HepG2 (cell line): ENCODE data around the gene PRCD. TPM values are rescaled to one million over a fixed set of nuclear protein-coding genes. Genes with fewer than 3 reads are reported as not detected.

Experiments
- AHDC1 ChIP-seq: sonication (generic); formaldehyde crosslinking; IDR thresholded peaks from 2 replicates; pipeline ENCODE4 v1.5.1; 2020; ENCODE audit warnings: mild to moderate bottlenecking, missing genetic modification reagents, borderline replicate concordance
- ARNTL ChIP-seq: sonication (generic); formaldehyde crosslinking; IDR thresholded peaks from 2 replicates; pipeline ENCODE4 v1.4.0; 2020; ENCODE audit warnings: mild to moderate bottlenecking, missing genetic modification reagents
- ATAD3A ChIP-seq: sonication (generic); formaldehyde crosslinking; IDR thresholded peaks from 2 replicates; pipeline ENCODE4 v1.4.0; 2020; ENCODE audit warnings: missing genetic modification reagents
- ATF7-NPFF ChIP-seq: sonication (generic); formaldehyde crosslinking; IDR thresholded peaks from 2 replicates; pipeline ENCODE4 v1.8.1; 2023; ENCODE audit warnings: mild to moderate bottlenecking, low read depth, missing genetic modification reagents, moderate library complexity
- DBP ChIP-seq: sonication (generic); formaldehyde crosslinking; IDR thresholded peaks from 2 replicates; pipeline ENCODE4 v1.4.0; 2020; ENCODE audit warnings: missing genetic modification reagents; ENCODE audit errors: not compliant biosample characterization
- DNMT1 ChIP-seq: sonication (generic); formaldehyde crosslinking; IDR thresholded peaks from 2 replicates; pipeline ENCODE4 v1.5.1; 2020; ENCODE audit warnings: mild to moderate bottlenecking, missing genetic modification reagents
- E2F5 ChIP-seq: sonication (generic); formaldehyde crosslinking; conservative IDR thresholded peaks from 2 replicates; pipeline ENCODE4 v1.4.0; 2020; ENCODE audit warnings: missing genetic modification reagents
- GMEB2 ChIP-seq: IDR thresholded peaks from 2 replicates; pipeline ENCODE4 v1.6.1; 2016; ENCODE audit warnings: missing biosample characterization, missing genetic modification reagents, low read depth
- GZF1 ChIP-seq: sonication (generic); formaldehyde crosslinking; IDR thresholded peaks from 2 replicates; pipeline ENCODE4 v1.5.1; 2020; ENCODE audit warnings: mild to moderate bottlenecking, missing genetic modification reagents
- HNRNPL ChIP-seq: fragments of 200-400 bp; formaldehyde crosslinking; IDR thresholded peaks from 2 replicates; pipeline ENCODE4 v1.6.1; 2017; ENCODE audit warnings: mild to moderate bottlenecking, low read depth, low read length
- HOMEZ ChIP-seq: IDR thresholded peaks from 2 replicates; pipeline ENCODE4 v1.6.1; 2016; ENCODE audit warnings: low read depth
- MBNL3 ChIP-seq: fragments of 250-450 bp; sonication (Bioruptor Pico); conservative IDR thresholded peaks from 2 replicates; pipeline ENCODE4 v1.8.0; 2022; ENCODE audit warnings: mild to moderate bottlenecking, inconsistent platforms
- ZNF704 ChIP-seq: sonication (generic); formaldehyde crosslinking; IDR thresholded peaks from 2 replicates; pipeline ENCODE4 v1.8.1; 2023; ENCODE audit warnings: mild to moderate bottlenecking, inconsistent platforms, moderate library complexity, missing genetic modification reagents, borderline replicate concordance
- ZNF713 ChIP-seq: sonication (generic); formaldehyde crosslinking; IDR thresholded peaks from 2 replicates; pipeline ENCODE4 v1.4.0; 2020; ENCODE audit warnings: mild to moderate bottlenecking, missing genetic modification reagents
- ZNF780A ChIP-seq: sonication (generic); formaldehyde crosslinking; IDR thresholded peaks from 2 replicates; pipeline ENCODE4 v1.8.0; 2022; ENCODE audit warnings: mild to moderate bottlenecking, missing genetic modification reagents, moderate library complexity
- ZSCAN31 ChIP-seq: sonication (generic); formaldehyde crosslinking; IDR thresholded peaks from 2 replicates; pipeline ENCODE4 v1.5.0; 2020; ENCODE audit warnings: low read depth, mild to moderate bottlenecking, missing genetic modification reagents
- polyA plus RNA-seq, 8 experiments: library from polyadenylated mRNA; depleted of rRNA in 3 of 8; stranded (reverse) in 7 of 8; unstranded in 1 of 8; fragments of >200 nt; fragmentation: Illumina TruSeq in 4 of 8; extraction: Trizol in 4 of 8; gene quantifications; 2 replicates each; pipeline versions ENCODE4 v1.2.1 to v1.2.3, GENCODE V29; 2011 to 2016; ENCODE audit warnings: low read depth in 4 of 8, missing spikeins in 1 of 8, mixed read lengths in 1 of 8; ENCODE audit not compliant: insufficient read depth in 1 of 8
- total RNA-seq, 5 experiments: library from RNA; depleted of rRNA; stranded (reverse); fragments of >200 nt; fragmentation: Illumina TruSeq; extraction: Trizol; gene quantifications; 2 replicates each; pipeline ENCODE4 v1.2.3, GENCODE V29; 2016; ENCODE audit warnings: low read depth in 1 of 5

PRCD gene
- total and polyA plus RNA-seq, 2 of the 13 experiments (the other 11 are each of a cell fraction or from before 2014, with no cell fraction given) = 0.51 TPM; not detected in 1

GRCh38 chr17:76548378-76549214 lies 8.8 kb downstream of the PRCD start (continued):
- TF ChIP-seq ZNF704 (no peak), DBP (CRISPR knock-in tag) (no peak), E2F5 (CRISPR knock-in tag) (no peak), HOMEZ (no peak; the same call in 1 of the 2 replicates), HNRNPL (no peak), DNMT1 (CRISPR knock-in tag) (no peak), ZSCAN31 (CRISPR knock-in tag) (peak; percentile 36; the same call in 1 of the 2 replicates), GZF1 (CRISPR knock-in tag) (peak; percentile 79; the same call in 1 of the 2 replicates), ZNF780A (no peak), ATF7-NPFF (CRISPR knock-in tag) (no peak), ATAD3A (no peak), GMEB2 (CRISPR knock-in tag) (no peak), ARNTL (CRISPR knock-in tag) (peak; percentile 65; the same call in 1 of the 2 replicates), MBNL3 (CRISPR knock-in tag) (no peak), ZNF713 (CRISPR knock-in tag) (no peak), AHDC1 (CRISPR knock-in tag) (no peak)
